Activated CD8-positive, alpha-beta T cell treated with anti-CD3 and anti-CD28 coated beads for 36 hours (primary cell): ENCODE measurements around the gene ARHGAP42. TPM values are rescaled to one million over a fixed set of nuclear protein-coding genes. Genes with fewer than 3 reads are reported as not detected.

Experiments used
- ATAC-seq: fragments of 200-7000 bp; cut with Tn5 transposase; one replicate; pipeline ENCODE4 v1.10.0; 2021; ENCODE audit warnings: mild to moderate bottlenecking, moderate library complexity
- CTCF ChIA-PET: fragments of 350-600 bp; sonication (Branson Sonifier 250); formaldehyde crosslinking; loops from one replicate; lab custom pipeline; 2021; ENCODE audit warnings: antibody characterized with exemption; lab: Charles Lee
- POLR2A ChIA-PET: fragments of 350-600 bp; sonication (Branson Sonifier 250); formaldehyde crosslinking; loops from one replicate; lab custom pipeline; 2021; ENCODE audit warnings: antibody characterized with exemption; lab: Charles Lee
- DNase-seq: peaks from one replicate; pipeline ENCODE4 v3.0.0-alpha.2; 2020
- H3K27ac Mint-ChIP-seq: one replicate; pipeline ENCODE4 v1.8.0; 2021; ENCODE audit warnings: mild to moderate bottlenecking, mixed read lengths
- H3K27me3 Mint-ChIP-seq: one replicate; pipeline ENCODE4 v1.8.0; 2021; ENCODE audit warnings: mixed read lengths
- H3K36me3 Mint-ChIP-seq: one replicate; pipeline ENCODE4 v1.8.0; 2021; ENCODE audit warnings: low read depth, mixed read lengths
- H3K4me1 Mint-ChIP-seq: one replicate; pipeline ENCODE4 v1.8.0; 2021; ENCODE audit warnings: low read depth, mixed read lengths
- H3K4me3 Mint-ChIP-seq: one replicate; pipeline ENCODE4 v1.8.0; 2021; ENCODE audit warnings: mild to moderate bottlenecking, moderate library complexity, mixed read lengths
- H3K9me3 Mint-ChIP-seq: one replicate; pipeline ENCODE4 v1.8.0; 2021; ENCODE audit warnings: mixed read lengths
- intact Hi-C: fragments of 100-400 bp; cut with micrococcal nuclease; formaldehyde crosslinking; loops from one replicate; pipeline ENCODE4 v1.10.0; 2022
- total RNA-seq, 2 experiments: library from RNA; stranded (reverse); gene quantifications; one replicate each; pipeline ENCODE4 v1.2.3, GENCODE V29; 2021
- TF ChIP-seq, protein P1 (sequence below): fragments of 200-600 bp; IDR thresholded peaks from one replicate; pipeline ENCODE4 v1.8.0; 2022; ENCODE audit warnings: antibody characterized with exemption, mild to moderate bottlenecking

ARHGAP42 gene
- total RNA-seq, 2 experiments from 2014 or later, result 0.20 to 0.41 TPM

DNA sequence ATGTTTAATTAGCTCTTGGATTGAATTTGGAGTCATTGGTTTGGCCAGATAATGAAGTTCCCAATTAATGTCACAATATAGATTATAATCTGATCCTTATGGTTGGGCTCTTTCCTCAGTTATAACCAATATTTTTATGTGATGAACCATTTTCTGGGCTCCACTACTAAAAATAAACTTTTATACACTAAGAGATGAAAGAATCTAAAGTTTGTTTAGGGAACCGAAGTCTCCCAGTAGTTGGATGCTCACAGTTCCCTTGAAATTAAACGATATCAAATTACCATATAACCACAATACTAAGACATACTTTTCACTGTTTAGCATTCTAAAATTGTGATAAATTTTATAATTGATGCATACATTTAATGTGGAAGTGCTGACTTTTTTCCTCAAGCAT, 47.0 kb upstream of the ARHGAP42 start:
- peaks cover 4% of the 10 kb centered on the region for H3K27me3 Mint-ChIP-seq
- H3K4me3 Mint-ChIP-seq, result no peak overlapping the region
- POLR2A ChIA-PET, result no interaction called here

GRCh38 chr11:100640646-100641045, 46.4 kb upstream of the ARHGAP42 start:
- H3K4me3 Mint-ChIP-seq, result no peak overlapping the region
- TF ChIP-seq, protein P1, sequence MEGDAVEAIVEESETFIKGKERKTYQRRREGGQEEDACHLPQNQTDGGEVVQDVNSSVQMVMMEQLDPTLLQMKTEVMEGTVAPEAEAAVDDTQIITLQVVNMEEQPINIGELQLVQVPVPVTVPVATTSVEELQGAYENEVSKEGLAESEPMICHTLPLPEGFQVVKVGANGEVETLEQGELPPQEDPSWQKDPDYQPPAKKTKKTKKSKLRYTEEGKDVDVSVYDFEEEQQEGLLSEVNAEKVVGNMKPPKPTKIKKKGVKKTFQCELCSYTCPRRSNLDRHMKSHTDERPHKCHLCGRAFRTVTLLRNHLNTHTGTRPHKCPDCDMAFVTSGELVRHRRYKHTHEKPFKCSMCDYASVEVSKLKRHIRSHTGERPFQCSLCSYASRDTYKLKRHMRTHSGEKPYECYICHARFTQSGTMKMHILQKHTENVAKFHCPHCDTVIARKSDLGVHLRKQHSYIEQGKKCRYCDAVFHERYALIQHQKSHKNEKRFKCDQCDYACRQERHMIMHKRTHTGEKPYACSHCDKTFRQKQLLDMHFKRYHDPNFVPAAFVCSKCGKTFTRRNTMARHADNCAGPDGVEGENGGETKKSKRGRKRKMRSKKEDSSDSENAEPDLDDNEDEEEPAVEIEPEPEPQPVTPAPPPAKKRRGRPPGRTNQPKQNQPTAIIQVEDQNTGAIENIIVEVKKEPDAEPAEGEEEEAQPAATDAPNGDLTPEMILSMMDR, result no peak
- peaks cover 4% of the 10 kb centered on the region for H3K27me3 Mint-ChIP-seq
- ATAC-seq (no peak), DNase-seq (no peak)
- CTCF ChIA-PET, result no interaction called here
- H3K36me3 Mint-ChIP-seq, result no peaks in the 10 kb centered on the region
- POLR2A ChIA-PET, result no interaction called here
- H3K4me1 Mint-ChIP-seq, result no peaks in the 10 kb centered on the region
- intact Hi-C loops, result no loop called here
- no peaks in the 10 kb centered on the region for H3K9me3 Mint-ChIP-seq
- no peak overlapping the region for H3K27ac Mint-ChIP-seq

More for the DNA sequence above, 47.0 kb upstream of the ARHGAP42 start:
- intact Hi-C loops, result no loop called here
- ATAC-seq (no peak), DNase-seq (no peak)
- Mint-ChIP-seq H3K27ac (no peak overlapping the region), H3K9me3 (no peaks in the 10 kb centered on the region), H3K36me3 (no peaks in the 10 kb centered on the region), H3K4me1 (no peaks in the 10 kb centered on the region)
- CTCF ChIA-PET, result no interaction called here
- TF ChIP-seq, protein P1, result no peak

DNA sequence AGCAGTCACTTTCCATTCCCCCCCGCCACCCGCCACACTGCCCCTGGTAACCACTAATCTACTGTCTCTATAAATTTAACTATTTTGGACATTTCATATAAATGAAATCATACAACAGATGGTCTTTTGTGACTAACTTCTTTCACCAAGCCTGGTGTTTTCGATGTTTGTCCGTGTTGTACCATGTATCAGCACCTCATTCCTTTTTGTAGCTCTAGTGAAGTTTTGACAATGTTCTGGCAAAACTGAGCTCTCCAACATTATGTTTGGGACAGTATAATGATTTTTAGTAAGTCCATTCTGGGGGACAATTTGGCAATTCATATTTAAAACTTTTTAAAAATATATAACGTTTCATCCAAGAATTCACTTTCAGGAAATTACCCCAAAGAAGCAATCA, 45.6 kb upstream of the ARHGAP42 start:
- no peak for DNase-seq
- TF ChIP-seq, protein P1, result no peak
- H3K27me3 Mint-ChIP-seq, result peaks cover 4% of the 10 kb centered on the region
- H3K4me1 Mint-ChIP-seq, result no peaks in the 10 kb centered on the region
- no peak overlapping the region for H3K27ac Mint-ChIP-seq
- intact Hi-C loops, result no loop called here
- H3K9me3 Mint-ChIP-seq, result no peaks in the 10 kb centered on the region
- H3K4me3 Mint-ChIP-seq, result no peak overlapping the region
- POLR2A ChIA-PET, result no interaction called here
- CTCF ChIA-PET, result no interaction called here
- no peaks in the 10 kb centered on the region for H3K36me3 Mint-ChIP-seq
- no peak for ATAC-seq

DNA sequence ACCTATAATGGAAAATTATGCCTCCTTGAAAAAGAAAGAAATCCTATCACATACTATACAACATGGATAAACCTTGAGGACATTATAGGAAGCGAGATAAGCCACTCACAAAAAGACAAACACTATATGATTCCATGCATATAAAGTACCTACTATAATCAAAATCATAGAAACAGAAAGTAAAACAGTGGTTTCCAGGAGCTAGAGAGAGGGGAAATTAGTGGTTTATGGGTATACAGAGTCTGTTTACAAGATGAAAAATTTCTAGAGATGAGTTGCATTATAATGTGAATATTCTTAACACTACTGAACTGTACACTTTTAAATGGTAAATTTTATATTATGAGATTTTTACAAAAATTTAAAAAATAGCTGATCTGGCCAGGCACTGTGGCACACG, 40.5 kb upstream of the ARHGAP42 start:
- no peak for DNase-seq
- POLR2A ChIA-PET, result no interaction called here
- H3K27ac Mint-ChIP-seq, result no peak overlapping the region
- intact Hi-C loops, result no loop called here
- no peak for ATAC-seq
- CTCF ChIA-PET, result no interaction called here
- no peaks in the 10 kb centered on the region for H3K36me3 Mint-ChIP-seq
- peaks cover 3% of the 10 kb centered on the region for H3K9me3 Mint-ChIP-seq
- H3K27me3 Mint-ChIP-seq, result peaks cover 4% of the 10 kb centered on the region
- TF ChIP-seq, protein P1, result no peak
- no peaks in the 10 kb centered on the region for H3K4me1 Mint-ChIP-seq
- no peak overlapping the region for H3K4me3 Mint-ChIP-seq

DNA sequence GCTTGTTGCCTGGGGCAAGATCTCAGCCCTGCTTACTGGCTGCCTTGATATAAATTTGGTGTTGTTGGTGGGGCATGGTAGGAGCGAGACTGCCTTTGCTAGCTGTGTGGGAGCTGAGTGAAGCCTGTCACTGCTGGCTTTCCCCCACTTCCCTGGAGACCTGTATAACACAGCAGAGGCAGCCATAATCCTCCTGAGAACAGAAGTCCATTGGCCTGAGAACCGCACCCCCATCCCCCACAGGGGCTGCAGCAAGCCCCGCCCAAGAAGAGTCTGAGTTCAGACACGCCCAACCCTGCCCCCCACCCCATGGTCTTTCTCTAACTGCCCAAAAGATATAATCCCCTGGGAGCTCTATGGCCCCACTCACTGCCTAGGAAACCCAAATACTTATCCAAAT, 39.2 kb upstream of the ARHGAP42 start:
- Mint-ChIP-seq H3K27me3 (peaks cover 4% of the 10 kb centered on the region), H3K36me3 (no peaks in the 10 kb centered on the region), H3K4me3 (no peak overlapping the region), H3K4me1 (no peaks in the 10 kb centered on the region), H3K27ac (no peak overlapping the region), H3K9me3 (peaks cover 4% of the 10 kb centered on the region)
- intact Hi-C loops, result no loop called here
- no peak for DNase-seq
- ChIA-PET CTCF (no interaction called here), POLR2A (no interaction called here)
- no peak for ATAC-seq
- TF ChIP-seq, protein P1, result no peak
